WTC11 (cell line): ENCODE measurements around the gene PAFAH1B2. TPM values are rescaled to one million over a fixed set of nuclear protein-coding genes. Genes with fewer than 3 reads are reported as not detected.

ENCODE experiments used
- ATAC-seq: fragments of 200-7000 bp; cut with Tn5 transposase; 2 replicates; pipeline ENCODE4 v1.10.0; 2021; ENCODE audit warnings: mild to moderate bottlenecking, moderate library complexity
- CTCF ChIA-PET: fragments of 300-600 bp; sonication (Branson Sonifier 250); formaldehyde crosslinking; loops from one replicate; lab custom pipeline; 2021; ENCODE audit warnings: antibody characterized with exemption; lab: Charles Lee
- POLR2A ChIA-PET: fragments of 350-600 bp; sonication (Branson Sonifier 250); formaldehyde crosslinking; loops from one replicate; lab custom pipeline; 2021; ENCODE audit warnings: antibody characterized with exemption; lab: Charles Lee
- DNase-seq: peaks from one replicate; pipeline ENCODE4 v3.0.0; 2021; ENCODE audit warnings: low spot score
- H3K27ac Mint-ChIP-seq: 2 replicates; pipeline ENCODE4 v1.8.0; 2021; ENCODE audit warnings: mixed read lengths
- H3K27me3 Mint-ChIP-seq: 2 replicates; pipeline ENCODE4 v1.8.0; 2021; ENCODE audit warnings: low read depth, mild to moderate bottlenecking, moderate library complexity, mixed read lengths
- H3K36me3 Mint-ChIP-seq: 2 replicates; pipeline ENCODE4 v1.8.0; 2021; ENCODE audit warnings: mixed read lengths
- H3K4me1 Mint-ChIP-seq: 2 replicates; pipeline ENCODE4 v1.8.0; 2022; ENCODE audit warnings: mixed read lengths
- H3K4me3 Mint-ChIP-seq: 2 replicates; pipeline ENCODE4 v1.8.0; 2021; ENCODE audit warnings: mild to moderate bottlenecking, moderate library complexity, mixed read lengths
- H3K9me3 Mint-ChIP-seq: 2 replicates; pipeline ENCODE4 v1.8.0; 2021; ENCODE audit warnings: mixed read lengths
- CREB1 ChIP-seq: sonication (generic); formaldehyde crosslinking; IDR thresholded peaks from 2 replicates; pipeline ENCODE4 v1.8.0; 2023; ENCODE audit warnings: mild to moderate bottlenecking, missing genetic modification reagents
- CREM ChIP-seq: sonication (generic); formaldehyde crosslinking; IDR thresholded peaks from 2 replicates; pipeline ENCODE4 v1.8.1; 2022; ENCODE audit warnings: mild to moderate bottlenecking, missing genetic modification reagents, moderate library complexity
- ERG ChIP-seq: fragments of 250-450 bp; sonication (Bioruptor Pico); IDR thresholded peaks from 2 replicates; pipeline ENCODE4 v1.8.0; 2021; ENCODE audit warnings: mild to moderate bottlenecking
- FOXJ3 ChIP-seq: sonication (generic); formaldehyde crosslinking; IDR thresholded peaks from 2 replicates; pipeline ENCODE4 v1.9.0; 2021; ENCODE audit warnings: missing genetic modification reagents, mild to moderate bottlenecking, borderline replicate concordance
- GRHL2 ChIP-seq: fragments of 250-450 bp; sonication (Bioruptor Pico); IDR thresholded peaks from 2 replicates; pipeline ENCODE4 v1.8.0; 2022; ENCODE audit warnings: mild to moderate bottlenecking, moderate library complexity; ENCODE audit not compliant: insufficient replicate concordance, severe bottlenecking
- HMGXB4 ChIP-seq: sonication (generic); formaldehyde crosslinking; IDR thresholded peaks from 2 replicates; pipeline ENCODE4 v1.8.1; 2023; ENCODE audit warnings: mild to moderate bottlenecking, moderate library complexity, missing genetic modification reagents
- IRF1 ChIP-seq: sonication (generic); formaldehyde crosslinking; IDR thresholded peaks from 2 replicates; pipeline ENCODE4 v1.8.0; 2023; ENCODE audit warnings: missing genetic modification reagents
- PREB ChIP-seq: sonication (generic); formaldehyde crosslinking; IDR thresholded peaks from 2 replicates; pipeline ENCODE4 v1.8.1; 2022; ENCODE audit warnings: mild to moderate bottlenecking, missing genetic modification reagents, moderate library complexity, borderline replicate concordance
- SOX15 ChIP-seq: fragments of 250-450 bp; sonication (Bioruptor Pico); IDR thresholded peaks from 2 replicates; pipeline ENCODE4 v1.9.0; 2021; ENCODE audit warnings: mild to moderate bottlenecking
- TEAD1 ChIP-seq: sonication (generic); formaldehyde crosslinking; IDR thresholded peaks from 2 replicates; pipeline ENCODE4 v1.8.0; 2022; ENCODE audit warnings: mild to moderate bottlenecking, missing genetic modification reagents
- TEAD4 ChIP-seq: sonication (generic); formaldehyde crosslinking; IDR thresholded peaks from 2 replicates; pipeline ENCODE4 v1.8.0; 2022; ENCODE audit warnings: mild to moderate bottlenecking, missing genetic modification reagents
- USF2 ChIP-seq: sonication (generic); formaldehyde crosslinking; IDR thresholded peaks from 2 replicates; pipeline ENCODE4 v1.8.1; 2023; ENCODE audit warnings: mild to moderate bottlenecking, missing genetic modification reagents, moderate library complexity
- ZBTB43 ChIP-seq: sonication (generic); formaldehyde crosslinking; IDR thresholded peaks from 2 replicates; pipeline ENCODE4 v1.8.1; 2023; ENCODE audit warnings: mild to moderate bottlenecking, missing genetic modification reagents
- ZNF512 ChIP-seq: sonication (generic); formaldehyde crosslinking; IDR thresholded peaks from 2 replicates; pipeline ENCODE4 v1.8.1; 2022; ENCODE audit warnings: missing genetic modification reagents, borderline replicate concordance
- ZNF532 ChIP-seq: fragments of 250-450 bp; sonication (Bioruptor Pico); IDR thresholded peaks from 2 replicates; pipeline ENCODE4 v1.9.0; 2021; ENCODE audit warnings: mild to moderate bottlenecking, borderline replicate concordance
- total RNA-seq: library from RNA; stranded (reverse); gene quantifications from 3 replicates; pipeline ENCODE4 v1.2.3, GENCODE V29; 2021

The PAFAH1B2 gene
- total RNA-seq, 1 experiment from 2014 or later, result 138 TPM

GRCh38 chr11:117180661-117181585 lies 36.8 kb downstream of the PAFAH1B2 start (continued):
- peak; percentile 85 for TF ChIP-seq USF2 (CRISPR knock-in tag)
- no peak for TF ChIP-seq SOX15 (CRISPR knock-in tag)
- TF ChIP-seq GRHL2 (CRISPR knock-in tag), result no peak
- no peak for TF ChIP-seq TEAD4 (CRISPR knock-in tag)
- peak; percentile 77 for TF ChIP-seq HMGXB4

- H3K4me1 Mint-ChIP-seq, result peaks cover 26% of the 10 kb centered on the region
- TF ChIP-seq CREM (CRISPR knock-in tag), result no peak
- 0 out of 2 replicates have a peak, but pooled peaks have one; percentile 46 for TF ChIP-seq ZBTB43 (CRISPR knock-in tag)
- no peak for TF ChIP-seq FOXJ3
- no peaks in the 10 kb centered on the region for H3K9me3 Mint-ChIP-seq
- H3K27ac Mint-ChIP-seq, result no peak overlapping the region
- peaks cover 6% of the 10 kb centered on the region for H3K27me3 Mint-ChIP-seq
- ATAC-seq, result no peak
- CTCF ChIA-PET, result interaction anchor here (0.6 to 5.6 kb wide), 18 partner anchors 9 to 391 kb away, joined by 3 to 68 read pairs (median 9); partner anchors contain the start of genes APOA5, CEP164, PAFAH1B2 and PCSK7
- H3K4me3 Mint-ChIP-seq, result no peak overlapping the region
- POLR2A ChIA-PET, result no interaction called here
- H3K36me3 Mint-ChIP-seq, result peaks cover 4% of the 10 kb centered on the region; the same call in 1 of the 2 replicates
- DNase-seq, result no peak
Observed at GRCh38 chr11:117181586-117182550, 37.8 kb downstream of the PAFAH1B2 start.

- H3K27me3 Mint-ChIP-seq, result peaks cover 6% of the 10 kb centered on the region
- DNase-seq (no peak), ATAC-seq (no peak)
- peaks cover 26% of the 10 kb centered on the region for H3K4me1 Mint-ChIP-seq
- no peak overlapping the region for H3K4me3 Mint-ChIP-seq
- no peak overlapping the region; the same call in 1 of the 2 replicates for H3K27ac Mint-ChIP-seq
- POLR2A ChIA-PET, result no interaction called here
- no peaks in the 10 kb centered on the region for H3K9me3 Mint-ChIP-seq
- CTCF ChIA-PET, result interaction anchor here (1.9 to 5.6 kb wide), 4 partner anchors 10 to 49 kb away, joined by 15 to 48 read pairs (median 36); partner anchors contain the start of genes PCSK7 and RNF214
- peaks cover 4% of the 10 kb centered on the region; the same call in 1 of the 2 replicates for H3K36me3 Mint-ChIP-seq
- TF ChIP-seq PREB (no peak), ZNF512 (CRISPR knock-in tag) (no peak), IRF1 (CRISPR knock-in tag) (no peak), TEAD1 (no peak), ERG (CRISPR knock-in tag) (no peak), ZNF532 (CRISPR knock-in tag) (no peak), CREB1 (CRISPR knock-in tag) (no peak)
Observed at GRCh38 chr11:117182551-117182935, 38.5 kb downstream of the PAFAH1B2 start.
